Mesothelial cell of epicardium (in vitro differentiated cells): Measurements from ENCODE around the gene RASSF4. TPM values are rescaled to one million over a fixed set of nuclear protein-coding genes. Genes with fewer than 3 reads are reported as not detected.

ENCODE experiments used
- DNase-seq, 2 experiments: peaks; one replicate each; pipeline ENCODE4 v3.0.0; 2021; ENCODE audit warnings: low spot score in 2 of 2; ENCODE audit not compliant: unreplicated experiment in 2 of 2
- H3K27ac Mint-ChIP-seq: 2 replicates; pipeline ENCODE4 v1.8.0; 2021; ENCODE audit warnings: mixed read lengths
- H3K27me3 Mint-ChIP-seq: 2 replicates; pipeline ENCODE4 v1.8.0; 2021; ENCODE audit warnings: low read depth, mixed read lengths
- H3K36me3 Mint-ChIP-seq: 2 replicates; pipeline ENCODE4 v1.8.0; 2021; ENCODE audit warnings: mixed read lengths
- H3K4me1 Mint-ChIP-seq: 2 replicates; pipeline ENCODE4 v1.8.0; 2021; ENCODE audit warnings: mixed read lengths
- H3K4me3 Mint-ChIP-seq: 2 replicates; pipeline ENCODE4 v1.8.0; 2021; ENCODE audit warnings: mild to moderate bottlenecking, moderate library complexity, mixed read lengths
- H3K9me3 Mint-ChIP-seq: 2 replicates; pipeline ENCODE4 v1.8.0; 2021; ENCODE audit warnings: mixed read lengths
- total RNA-seq: library from RNA; stranded (reverse); gene quantifications from 3 replicates; pipeline ENCODE4 v1.2.1, GENCODE V29; 2021
- TF ChIP-seq, protein P1 (sequence below): fragments of 200-600 bp; sonication (generic); IDR thresholded peaks from one replicate; pipeline ENCODE4 v1.5.0; 2021; ENCODE audit warnings: antibody characterized with exemption; ENCODE audit not compliant: unreplicated experiment

Gene RASSF4
- total RNA-seq, 1 donor from 2014 or later = 16.3 TPM

DNA sequence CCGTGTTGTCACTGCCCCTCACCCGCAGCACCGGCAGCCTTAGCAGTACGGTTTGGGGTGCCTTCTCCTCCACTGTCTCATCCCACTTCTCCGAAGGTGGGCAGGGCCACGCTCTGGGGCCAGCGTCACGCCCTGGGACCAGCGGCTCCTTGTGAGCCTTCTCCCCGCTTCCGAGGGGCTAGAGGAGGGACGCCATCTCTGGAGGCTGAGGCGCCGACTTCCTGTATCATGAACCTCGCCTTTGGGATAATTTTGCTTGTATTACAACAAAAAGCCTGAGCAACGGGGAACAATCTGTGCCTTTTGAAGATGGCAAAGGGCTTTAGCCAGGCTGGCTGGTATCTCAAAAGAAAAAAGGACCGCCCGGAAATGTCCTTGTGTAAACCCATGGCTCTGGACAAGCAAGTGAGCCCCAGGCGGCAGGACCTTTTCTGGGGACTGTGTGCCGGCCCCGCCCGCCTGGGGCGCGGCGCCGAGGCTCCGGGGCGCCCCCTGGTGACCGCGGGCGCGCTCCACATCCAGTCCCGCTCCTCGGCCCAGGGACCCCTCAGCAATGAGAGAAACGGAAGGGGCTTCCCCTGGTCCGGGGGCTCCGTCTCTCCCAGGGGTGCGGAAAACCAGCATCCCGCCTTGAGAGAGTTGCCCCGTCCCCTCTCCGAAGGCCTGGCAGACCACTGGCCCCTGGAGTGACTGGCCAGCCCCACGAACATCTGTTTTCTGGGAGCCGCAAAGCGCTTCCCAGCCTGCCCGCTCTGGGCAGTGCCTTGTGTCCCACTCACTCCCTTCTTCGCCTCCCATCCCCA is 15.2 kb downstream of the RASSF4 start:
- Mint-ChIP-seq H3K4me1 (peaks cover 60% of the 10 kb centered on the region), H3K36me3 (peaks cover 9% of the 10 kb centered on the region), H3K27me3 (no peaks in the 10 kb centered on the region), H3K27ac (peak overlapping the region; percentile 79), H3K4me3 (peak overlapping the region; percentile 59), H3K9me3 (no peaks in the 10 kb centered on the region)
- TF ChIP-seq, protein P1, sequence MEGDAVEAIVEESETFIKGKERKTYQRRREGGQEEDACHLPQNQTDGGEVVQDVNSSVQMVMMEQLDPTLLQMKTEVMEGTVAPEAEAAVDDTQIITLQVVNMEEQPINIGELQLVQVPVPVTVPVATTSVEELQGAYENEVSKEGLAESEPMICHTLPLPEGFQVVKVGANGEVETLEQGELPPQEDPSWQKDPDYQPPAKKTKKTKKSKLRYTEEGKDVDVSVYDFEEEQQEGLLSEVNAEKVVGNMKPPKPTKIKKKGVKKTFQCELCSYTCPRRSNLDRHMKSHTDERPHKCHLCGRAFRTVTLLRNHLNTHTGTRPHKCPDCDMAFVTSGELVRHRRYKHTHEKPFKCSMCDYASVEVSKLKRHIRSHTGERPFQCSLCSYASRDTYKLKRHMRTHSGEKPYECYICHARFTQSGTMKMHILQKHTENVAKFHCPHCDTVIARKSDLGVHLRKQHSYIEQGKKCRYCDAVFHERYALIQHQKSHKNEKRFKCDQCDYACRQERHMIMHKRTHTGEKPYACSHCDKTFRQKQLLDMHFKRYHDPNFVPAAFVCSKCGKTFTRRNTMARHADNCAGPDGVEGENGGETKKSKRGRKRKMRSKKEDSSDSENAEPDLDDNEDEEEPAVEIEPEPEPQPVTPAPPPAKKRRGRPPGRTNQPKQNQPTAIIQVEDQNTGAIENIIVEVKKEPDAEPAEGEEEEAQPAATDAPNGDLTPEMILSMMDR = peak; percentile 86
- peak; percentile 63 to 87 for DNase-seq

DNA sequence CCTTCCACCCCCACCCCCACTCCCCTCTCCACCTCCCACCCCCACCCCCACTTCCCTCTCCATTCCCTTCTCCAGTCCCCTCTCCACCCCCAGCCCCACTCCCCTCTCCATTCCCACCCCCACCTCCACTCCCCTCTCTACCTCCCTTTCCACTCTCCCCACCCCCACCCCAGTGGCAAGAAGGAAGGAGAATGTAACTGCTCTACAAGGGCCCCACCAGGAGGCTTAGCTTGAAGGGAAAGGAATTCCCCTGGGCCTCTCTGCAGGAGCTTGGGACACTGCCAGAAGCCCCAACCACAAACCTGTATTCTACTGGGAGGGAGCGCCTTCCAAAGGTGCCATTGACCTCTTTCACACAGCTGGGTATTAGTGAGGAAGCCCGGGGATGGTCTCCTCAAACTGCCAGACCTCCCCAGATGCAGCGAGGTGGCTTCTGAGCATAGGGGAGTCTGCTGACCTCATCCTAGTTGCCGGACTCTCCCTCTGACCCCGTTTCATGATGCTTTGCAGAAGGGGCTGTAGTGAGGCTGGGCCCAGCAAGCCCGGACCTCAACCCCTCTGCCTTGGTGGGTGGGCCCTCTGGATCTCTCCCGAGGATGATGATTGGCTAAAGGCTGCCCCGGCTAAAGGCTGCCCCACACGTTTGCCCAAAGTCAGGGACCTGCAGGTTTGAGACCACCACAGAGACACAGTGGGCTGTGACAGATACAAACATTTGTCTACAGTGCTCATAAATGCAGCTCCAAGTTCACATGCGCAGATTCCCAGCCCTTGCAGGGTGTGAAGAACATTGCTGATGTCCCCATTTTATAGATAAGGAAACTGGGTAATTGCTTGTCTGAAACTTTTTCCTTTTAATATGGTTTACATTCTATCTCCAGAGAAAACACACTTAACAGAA is 16.1 kb downstream of the RASSF4 start:
- Mint-ChIP-seq H3K9me3 (no peaks in the 10 kb centered on the region), H3K27ac (peak overlapping the region; percentile 91), H3K27me3 (no peaks in the 10 kb centered on the region), H3K36me3 (peaks cover 6% of the 10 kb centered on the region), H3K4me1 (peaks cover 68% of the 10 kb centered on the region), H3K4me3 (peak overlapping the region; percentile 54)
- peak; percentile 59 to 78 for DNase-seq
- TF ChIP-seq, protein P1 = no peak

DNA sequence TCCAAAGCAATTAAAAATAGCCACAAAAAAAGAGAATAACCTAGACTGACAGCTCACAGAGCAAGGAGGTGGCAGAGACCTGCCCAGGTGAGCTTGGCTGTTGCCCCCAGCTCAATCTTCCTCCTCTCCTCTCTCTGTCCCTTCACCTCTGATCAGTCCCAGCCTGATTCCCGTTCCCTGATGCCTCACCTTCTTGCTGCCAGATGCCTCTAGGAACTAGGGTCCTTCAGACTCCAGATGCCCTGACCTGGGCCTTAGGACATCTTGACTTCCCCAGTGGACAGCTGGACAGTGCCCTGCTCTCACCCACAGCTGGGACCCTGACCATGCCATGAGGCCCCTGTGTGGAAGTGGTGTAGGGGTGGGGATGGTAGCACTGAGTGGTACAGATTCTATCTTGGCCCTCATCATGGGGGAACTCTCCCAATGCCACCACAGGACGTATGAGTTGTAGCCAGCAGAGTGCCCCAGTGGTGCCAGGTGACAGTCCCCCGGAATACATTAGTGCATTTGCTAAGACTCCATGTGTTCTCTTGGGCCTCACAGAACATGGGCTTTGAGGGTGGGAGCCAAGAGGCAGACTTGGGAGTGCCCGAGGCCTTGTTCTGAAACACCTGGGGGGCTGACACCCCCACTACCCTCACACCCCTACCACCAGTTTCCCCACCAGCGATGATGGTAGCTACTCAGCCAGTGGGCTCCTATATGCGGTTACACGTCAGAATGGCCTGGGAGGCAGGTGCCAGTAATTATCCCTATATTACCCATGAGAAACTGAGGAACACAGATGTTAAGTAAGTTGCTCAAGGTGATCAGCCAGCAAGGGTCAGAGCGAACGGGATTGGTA is 17.0 kb downstream of the RASSF4 start:
- peak overlapping the region; percentile 91 for H3K27ac Mint-ChIP-seq
- no peak for DNase-seq
- peak overlapping the region; percentile 54 for H3K4me3 Mint-ChIP-seq
- H3K4me1 Mint-ChIP-seq = peaks cover 77% of the 10 kb centered on the region
- TF ChIP-seq, protein P1 = no peak
- H3K9me3 Mint-ChIP-seq = no peaks in the 10 kb centered on the region
- H3K27me3 Mint-ChIP-seq = no peaks in the 10 kb centered on the region
- peaks cover 3% of the 10 kb centered on the region for H3K36me3 Mint-ChIP-seq

DNA sequence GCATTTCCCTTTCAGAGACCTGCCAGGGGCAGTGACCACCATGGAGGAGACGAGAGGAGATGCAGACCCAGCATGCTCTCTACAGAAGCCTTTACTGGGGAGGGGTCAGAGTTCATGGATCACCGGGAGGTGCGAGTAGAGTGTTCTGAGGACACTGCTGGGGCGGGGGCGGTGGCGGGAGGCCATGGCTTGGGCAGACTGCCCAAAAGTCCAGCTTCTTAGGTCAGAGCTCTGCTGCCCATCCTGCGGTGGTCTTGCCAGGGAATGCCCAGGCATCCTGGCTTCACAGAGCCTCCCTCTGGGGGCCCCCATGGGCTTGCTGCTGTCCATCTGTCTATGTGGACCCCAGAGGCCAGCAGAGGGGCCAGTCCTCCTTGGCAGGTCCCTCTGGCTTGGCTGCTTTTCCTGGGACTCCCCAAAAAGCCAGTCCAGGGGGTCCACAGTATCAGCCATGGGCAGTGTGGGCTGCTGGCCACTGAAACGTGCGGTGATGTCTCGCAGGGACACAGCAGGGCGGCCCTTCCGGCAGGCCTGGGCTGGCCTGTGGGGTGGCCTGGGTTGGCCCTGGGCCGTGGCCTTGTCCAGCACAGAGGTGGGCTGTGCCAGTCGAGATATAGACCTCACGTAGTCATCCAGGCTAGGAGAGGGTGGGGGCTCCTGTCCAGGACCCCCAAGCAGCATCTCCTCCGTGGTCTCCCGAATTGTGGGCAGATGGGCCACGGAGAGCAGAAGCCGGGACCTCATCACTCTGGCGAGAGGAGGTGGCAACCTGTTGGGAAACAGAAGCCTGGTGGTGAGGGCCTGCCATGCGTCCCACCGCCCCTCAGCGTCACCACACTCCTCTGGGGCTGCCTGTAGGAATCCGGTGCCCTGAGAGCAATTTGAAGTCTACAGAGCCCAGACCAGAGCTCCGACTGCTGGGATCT is 17.9 kb downstream of the RASSF4 start:
- DNase-seq = no peak
- Mint-ChIP-seq H3K9me3 (no peaks in the 10 kb centered on the region), H3K27ac (peak overlapping the region; percentile 89), H3K27me3 (no peaks in the 10 kb centered on the region), H3K4me3 (peak overlapping the region; percentile 72), H3K36me3 (no peaks in the 10 kb centered on the region), H3K4me1 (peaks cover 80% of the 10 kb centered on the region)
- TF ChIP-seq, protein P1 = no peak
